GM13976 (cell line): ENCODE measurements around the gene KDM4F.

ENCODE experiments used
- DNase-seq: peaks from one replicate; pipeline ENCODE4 v3.0.0; 2012; ENCODE audit warnings: low spot score
- CTCF ChIP-seq: IDR thresholded peaks from 2 replicates; pipeline ENCODE4 v1.5.1; 2012; ENCODE audit warnings: borderline replicate concordance, mild to moderate bottlenecking; ENCODE audit not compliant: insufficient read depth; ENCODE audit errors: extremely low read depth, missing control alignments, control extremely low read depth
- in situ Hi-C: fragments of 300-500 bp; cut with MboI; formaldehyde crosslinking; loops from one replicate; pipeline ENCODE4 v1.12.0; 2022; ENCODE audit warnings: low sequenced_read_pairs, mixed read lengths, inconsistent platforms; ENCODE audit not compliant: unreplicated experiment

KDM4F gene

GRCh38 chr11:95045812-95046211 lies 3.4 kb upstream of the KDM4F start:
- in situ Hi-C loops: no loop called here
- TF ChIP-seq CTCF: no peak
- no peak for DNase-seq

GRCh38 chr11:95050595-95051202 lies 1.5 kb downstream of the KDM4F start:
- TF ChIP-seq CTCF: no peak
- in situ Hi-C loops: no loop called here
- DNase-seq: no peak

- DNase-seq: no peak
- in situ Hi-C loops: no loop called here
- TF ChIP-seq CTCF: no peak
Measured at GRCh38 chr11:95054356-95054755, 5.1 kb downstream of the KDM4F start.

GRCh38 chr11:95055283-95055897 lies 6.2 kb downstream of the KDM4F start:
- peak; percentile 44 for DNase-seq
- in situ Hi-C loops: no loop called here
- no peak for TF ChIP-seq CTCF

- no peak for TF ChIP-seq CTCF
- no peak for DNase-seq
- in situ Hi-C loops: no loop called here
Measured at GRCh38 chr11:95057959-95058358, 8.7 kb downstream of the KDM4F start.

- in situ Hi-C loops: no loop called here
- TF ChIP-seq CTCF: no peak
- DNase-seq: no peak
Measured at GRCh38 chr11:95058621-95059020, 9.4 kb downstream of the KDM4F start.
